Uterus (tissue), 2 donors: ENCODE results near the gene CDC42SE2.

Experiments
- CTCF ChIP-seq, 4 experiments: fragments of 200-600 bp in 2 of 4; fragments of 450-650 bp in 2 of 4; sonication (generic) in 2 of 4; IDR thresholded peaks; one replicate each; pipeline ENCODE4 v1.5.1; 2016 to 2019; ENCODE audit warnings: antibody characterized with exemption in 4 of 4, mild to moderate bottlenecking in 2 of 4, moderate library complexity in 1 of 4
- POLR2A ChIP-seq, 2 donors: fragments of 450-650 bp; IDR thresholded peaks; one replicate each; pipeline ENCODE4 v1.6.1; 2016; ENCODE audit warnings: antibody characterized with exemption in 2 of 2, mild to moderate bottlenecking in 1 of 2, moderate library complexity in 1 of 2

GRCh38 chr5:131221888-131222287, 42.0 kb upstream of the CDC42SE2 start:
- TF ChIP-seq CTCF (IDR thresholded peaks at IDR 0.05), result no peak
- no peak for TF ChIP-seq POLR2A (IDR thresholded peaks at IDR 0.05)
